ENCODE measurements around the gene SH3PXD2A. TPM values are rescaled to one million over a fixed set of nuclear protein-coding genes. Genes with fewer than 3 reads are reported as not detected.
A peak's percentile ranks its signal among the peaks of the same experiment; 100 is the strongest.
"Not testable (repeated sequence)": the region's sequence is repeated elsewhere in the genome, so short reads cannot be mapped to it uniquely, and the experiment has no call there.

Gene SH3PXD2A
- total and polyA plus RNA-seq, 9 of the 15 experiments (the other 6 are each of a cell fraction or from before 2014, with no cell fraction given): 0.41 to 9.3 (median 2.5) TPM

GRCh38 chr10:103772846-103773245 is 82.5 kb downstream of the SH3PXD2A start:
- H3K9me1 ChIP-seq (ENCODE audit: control insufficient read depth, insufficient read depth, low read length); FAIRE-seq; intact Hi-C loops (cut with micrococcal nuclease); ATAC-seq; BruUV-seq (replicated peaks); H3K27ac ChIP-seq (ENCODE audit: extremely low read depth, low read depth, low read length); H3K9me3 ChIP-seq (replicated peaks; ENCODE audit: control insufficient read depth, insufficient read depth, low read depth, low read length); H3K79me2 ChIP-seq (ENCODE audit: control insufficient read depth, insufficient read depth, low read length); in situ Hi-C loops (cut with MboI); H3K36me3 ChIP-seq (ENCODE audit: control insufficient read depth, insufficient read depth, low read length); H4K20me1 ChIP-seq (replicated peaks; ENCODE audit: control insufficient read depth, insufficient read depth, low read length); DNase-seq (ENCODE audit: extremely low read depth in 1 of 4, low spot score in 3 of 4): not testable (repeated sequence)
- Histone ChIP-seq H3K27me3 (ENCODE audit: control insufficient read depth in 2 of 2, insufficient read depth in 2 of 2, low read length in 2 of 2) (peaks cover 0 to 18% of the 10 kb centered on the region in 2 experiments; a peak in 2 of 5 replicates), H3K4me1 (replicated peaks in 1 of 2; ENCODE audit: control insufficient read depth in 2 of 2, insufficient read depth in 2 of 2, low read length in 2 of 2) (peaks cover 3 to 12% of the 10 kb centered on the region in 2 experiments; a peak in 4 of 5 replicates), H3K9ac (ENCODE audit: insufficient read depth in 1 of 2, low read depth in 2 of 2, low read length in 2 of 2) (peak overlapping the region in 1 of 2 experiments; percentile 84; a peak in 2 of 4 replicates), H3K4me2 (ENCODE audit: insufficient read depth, low read length) (peak overlapping the region; percentile 79), H2AFZ (ENCODE audit: low read depth, low read length) (peak overlapping the region; percentile 79), H3K4me3 (peak overlapping the region; percentile 31)
- ChIA-PET POLR2A (interaction anchor here (0.6 to 1.6 kb wide), 3 partner anchors 9 to 19 kb away, joined by 3 to 7 read pairs (median 5); no protein-coding TSS in a partner anchor), CTCF (ENCODE audit: low intra/inter-chr PET ratio) (interaction anchor here (0.6 kb wide), 1 partner anchor 347 kb away, joined by 3 read pairs; no protein-coding TSS in a partner anchor)
- 2% methylated on average over 13 of the region's 13 CpGs for whole genome bisulfite sequencing (ENCODE audit: insufficient coverage, low coverage, missing lambda C conversion rate)
- TF ChIP-seq CBFA2T3 (IDR thresholded peaks at IDR 0.05) (peak; percentile 35; the same call in 1 of the 2 replicates), MGA (IDR thresholded peaks at IDR 0.05) (0 out of 2 replicates have a peak, but pooled peaks have one; percentile 4), TAL1 (IDR thresholded peaks at IDR 0.05) (peak; percentile 22; the same call in 1 of the 2 replicates), KDM1A (IDR thresholded peaks at IDR 0.05) (0 out of 4 replicates have a peak, but pooled peaks of 1 of the 2 experiments have one; percentile 16)

All from K562 (cell line).